Dermis blood vessel endothelial cell (primary cell): ENCODE measurements around the gene HOXA1. TPM values are rescaled to one million over a fixed set of nuclear protein-coding genes. Genes with fewer than 3 reads are reported as not detected.

Source experiments
- DNase-seq: peaks from one replicate; pipeline ENCODE4 v3.0.0; 2010
- total RNA-seq: library from RNA; depleted of rRNA; stranded (reverse); fragments of >200 nt; gene quantifications from 2 replicates; pipeline ENCODE4 v1.2.3, GENCODE V29; 2014

The HOXA1 gene
- total RNA-seq, 1 donor from 2014 or later, result 0.68 TPM

DNA sequence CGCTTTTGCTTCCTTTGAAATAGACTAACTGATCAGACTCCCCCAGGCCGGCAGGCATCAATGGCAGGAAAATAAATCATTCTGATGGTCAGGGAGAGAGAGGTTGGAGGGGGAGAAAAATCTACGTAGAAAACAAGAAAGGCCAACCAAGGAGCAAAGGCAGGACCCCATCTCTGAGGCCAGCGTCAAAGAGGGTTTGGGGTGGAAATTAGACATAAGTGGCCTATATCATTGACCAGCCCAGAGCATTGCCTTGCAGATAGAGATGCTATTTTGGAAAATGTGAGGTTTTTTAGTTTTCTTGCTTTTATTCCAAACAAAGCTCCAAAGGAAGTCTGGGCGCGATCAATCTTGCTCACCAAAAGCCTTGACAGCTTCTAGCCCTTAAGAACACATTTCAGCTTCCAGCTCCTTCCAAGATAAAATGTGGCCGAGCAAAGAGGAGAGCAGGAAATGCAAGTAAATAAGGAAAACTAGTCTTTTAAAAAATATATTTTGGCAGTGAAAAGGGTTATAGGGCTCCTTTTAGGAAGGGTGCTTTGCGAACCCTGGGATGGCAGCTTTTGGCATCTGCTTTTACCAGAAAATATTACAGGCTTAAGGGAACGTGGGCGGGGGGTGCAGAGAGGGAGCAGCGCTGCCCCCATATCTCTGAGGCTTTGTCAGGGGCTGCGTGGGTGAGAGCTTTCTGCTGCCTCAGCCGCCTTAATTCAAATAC is 8.7 kb upstream of the HOXA1 start:
- no peak for DNase-seq

DNA sequence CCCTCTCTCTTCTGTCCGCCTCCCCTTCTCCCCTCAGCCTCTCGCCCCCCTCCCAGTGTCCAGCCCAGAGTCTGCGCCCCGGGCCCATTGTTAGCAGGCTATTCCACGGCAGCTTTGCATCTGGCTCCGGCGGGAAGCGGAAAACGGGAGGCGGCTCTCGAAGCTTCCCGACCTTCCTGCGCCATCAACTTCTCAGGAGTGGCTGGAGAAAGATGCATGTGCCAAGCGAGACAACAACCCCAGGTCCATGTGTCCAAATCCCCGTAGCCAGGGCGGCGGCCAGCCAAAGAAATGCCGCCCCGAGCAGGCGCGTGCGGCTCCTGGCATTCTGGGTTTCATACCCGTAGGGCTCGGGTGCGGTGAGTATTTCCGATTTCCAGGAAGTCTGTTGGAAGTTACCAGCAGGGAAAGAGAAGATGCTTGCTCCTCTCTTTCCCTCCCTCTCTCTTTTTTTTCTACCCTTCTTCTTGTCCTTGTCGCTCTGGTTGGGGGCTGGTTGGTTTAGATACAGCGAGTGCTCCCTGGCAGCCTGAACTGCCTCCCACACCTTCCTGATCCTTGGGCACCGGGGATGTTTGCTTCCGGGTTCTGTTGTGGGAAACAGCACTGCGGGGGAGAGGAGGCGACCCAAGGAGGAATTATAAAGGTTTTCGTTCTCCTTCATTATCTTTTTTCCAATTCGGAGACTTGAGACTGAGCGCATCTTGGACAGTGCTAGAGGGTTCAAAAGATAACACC is 7.9 kb upstream of the HOXA1 start:
- peak; percentile 46 for DNase-seq

DNA sequence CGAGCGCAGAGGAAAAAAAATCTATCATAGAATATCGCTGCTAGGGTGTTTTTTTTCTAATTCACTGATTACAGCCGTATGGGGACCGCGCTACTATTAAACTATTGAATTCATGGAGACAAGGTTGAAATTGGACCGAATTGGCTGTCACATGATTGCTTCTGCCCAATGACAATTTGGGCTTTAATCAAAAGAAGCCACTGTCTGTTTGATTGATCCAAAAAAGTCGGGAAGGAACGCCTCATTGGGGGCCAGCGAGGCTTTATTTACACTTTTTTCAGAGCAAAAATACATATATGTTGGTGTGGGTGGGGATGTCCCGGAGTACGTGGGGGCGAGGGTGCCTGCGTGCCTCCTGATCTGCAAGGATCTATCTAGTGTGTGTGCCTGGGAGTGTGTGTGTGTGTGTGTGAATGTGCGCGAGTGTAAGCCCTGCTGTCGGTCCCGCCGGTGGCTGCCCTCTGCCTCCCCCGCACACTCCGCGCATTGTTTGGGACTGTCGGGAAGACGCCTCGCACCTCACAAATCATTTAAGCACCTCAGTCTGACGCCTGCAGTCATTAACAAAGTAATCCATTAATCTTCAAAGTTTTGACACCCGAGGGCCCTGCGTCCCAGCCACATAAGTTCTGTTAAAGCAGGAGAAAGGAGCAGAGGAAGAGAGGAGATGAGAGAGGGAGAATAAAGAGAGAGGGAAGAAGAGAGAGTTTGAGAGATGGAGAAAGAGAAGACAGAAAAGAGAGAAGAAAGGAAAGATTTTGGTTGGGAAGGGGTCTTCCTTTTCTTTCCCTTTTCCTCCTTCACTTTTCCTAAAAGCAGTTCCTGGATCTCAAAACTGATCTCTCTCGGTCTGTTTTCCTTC is 7.0 kb upstream of the HOXA1 start, which contains the start of gene HOXA2:
HOXA2 (minus strand) TSS at position 103 of the 862 bp plus-strand sequence. CDS start 183 bp downstream, outside the sequence.
- peak; percentile 56 for DNase-seq

DNA sequence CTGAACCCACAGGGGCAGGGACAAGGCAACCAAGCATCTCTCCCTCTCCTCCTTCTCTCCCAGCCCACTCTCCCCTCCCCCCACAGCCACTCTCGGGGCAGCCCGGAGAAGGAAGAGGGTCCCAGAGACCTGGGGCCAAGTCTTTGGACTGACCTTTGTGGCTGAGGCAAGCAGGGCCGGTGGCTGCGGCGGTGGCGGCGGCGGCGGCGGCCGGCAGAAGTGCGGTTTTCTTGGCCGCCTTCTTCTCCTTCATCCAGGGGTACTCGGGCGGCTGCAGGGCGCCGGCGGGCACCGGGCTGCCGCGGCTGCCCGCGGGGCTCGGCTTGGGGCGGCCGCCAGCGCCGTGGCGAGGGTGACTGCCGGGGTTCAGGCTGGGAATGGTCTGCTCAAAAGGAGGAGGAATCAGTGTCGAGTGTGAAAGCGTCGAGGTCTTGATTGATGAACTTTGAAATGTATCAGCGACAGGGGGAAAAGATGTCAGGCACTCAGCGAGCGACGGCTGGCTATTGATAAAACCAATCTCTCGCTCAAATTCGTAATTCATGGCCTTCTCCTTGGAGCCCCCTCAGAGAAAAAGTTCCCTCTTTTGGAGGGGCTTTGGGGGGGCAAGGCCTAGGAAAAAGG is 6.3 kb upstream of the HOXA1 start:
- peak; percentile 17 for DNase-seq

DNA sequence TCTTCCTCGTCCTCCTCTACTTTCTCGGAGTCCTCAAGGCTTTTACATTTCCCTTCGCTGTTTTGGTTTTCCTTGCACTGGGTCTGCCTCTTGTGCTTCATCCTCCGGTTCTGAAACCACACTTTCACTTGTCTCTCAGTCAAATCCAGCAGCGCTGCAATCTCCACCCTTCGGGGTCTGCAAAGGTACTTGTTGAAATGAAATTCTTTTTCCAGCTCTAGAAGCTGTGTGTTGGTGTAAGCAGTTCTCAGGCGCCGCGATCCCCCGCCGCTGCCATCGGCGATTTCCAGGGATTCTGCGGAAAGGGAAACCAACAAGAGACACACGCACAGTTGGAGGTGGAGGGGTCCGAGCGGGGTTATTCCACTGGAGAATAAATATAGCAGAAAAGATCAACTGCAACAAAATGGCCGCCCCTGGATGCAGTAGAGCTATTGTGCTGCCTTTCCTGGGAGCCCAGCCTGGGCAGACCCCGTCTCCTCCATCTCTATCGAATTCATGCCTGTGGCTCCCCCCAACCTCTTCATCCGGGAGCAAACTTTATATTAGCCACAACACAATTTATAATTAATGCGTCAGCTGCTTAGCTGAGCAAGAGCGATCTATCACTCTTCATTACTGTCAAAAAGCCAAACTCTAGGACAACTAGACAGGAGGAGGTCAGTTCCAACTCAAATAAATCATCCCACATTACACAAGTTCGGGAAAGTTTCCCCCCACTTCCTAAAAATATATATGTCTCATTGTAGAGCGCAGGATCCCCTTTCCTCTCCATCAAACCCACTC is 5.6 kb upstream of the HOXA1 start:
- DNase-seq, result peak; percentile 26

DNA sequence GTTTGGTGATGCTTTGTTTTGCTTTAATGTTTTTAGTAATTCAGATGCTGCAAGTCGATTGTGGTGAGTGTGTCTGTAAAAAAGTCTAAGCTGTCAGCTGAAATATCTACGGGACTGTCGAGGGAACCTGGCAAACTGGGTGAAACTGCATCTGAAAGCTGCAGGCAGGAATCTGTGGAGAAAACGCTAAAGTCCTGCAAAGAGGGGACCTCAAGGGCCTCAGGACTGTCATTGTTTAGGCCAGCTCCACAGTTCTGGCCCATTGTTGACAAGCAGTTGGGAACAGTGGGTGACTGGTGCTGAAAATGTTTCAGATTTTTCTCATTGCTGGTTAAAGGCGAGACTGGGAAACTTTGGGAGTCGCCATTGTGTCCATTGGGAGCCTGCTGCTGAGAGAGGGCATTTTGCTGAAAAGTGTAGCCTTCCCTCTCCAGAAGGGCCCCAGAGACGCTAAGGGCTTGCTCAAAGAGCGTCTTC is 4.9 kb upstream of the HOXA1 start:
- no peak for DNase-seq

DNA sequence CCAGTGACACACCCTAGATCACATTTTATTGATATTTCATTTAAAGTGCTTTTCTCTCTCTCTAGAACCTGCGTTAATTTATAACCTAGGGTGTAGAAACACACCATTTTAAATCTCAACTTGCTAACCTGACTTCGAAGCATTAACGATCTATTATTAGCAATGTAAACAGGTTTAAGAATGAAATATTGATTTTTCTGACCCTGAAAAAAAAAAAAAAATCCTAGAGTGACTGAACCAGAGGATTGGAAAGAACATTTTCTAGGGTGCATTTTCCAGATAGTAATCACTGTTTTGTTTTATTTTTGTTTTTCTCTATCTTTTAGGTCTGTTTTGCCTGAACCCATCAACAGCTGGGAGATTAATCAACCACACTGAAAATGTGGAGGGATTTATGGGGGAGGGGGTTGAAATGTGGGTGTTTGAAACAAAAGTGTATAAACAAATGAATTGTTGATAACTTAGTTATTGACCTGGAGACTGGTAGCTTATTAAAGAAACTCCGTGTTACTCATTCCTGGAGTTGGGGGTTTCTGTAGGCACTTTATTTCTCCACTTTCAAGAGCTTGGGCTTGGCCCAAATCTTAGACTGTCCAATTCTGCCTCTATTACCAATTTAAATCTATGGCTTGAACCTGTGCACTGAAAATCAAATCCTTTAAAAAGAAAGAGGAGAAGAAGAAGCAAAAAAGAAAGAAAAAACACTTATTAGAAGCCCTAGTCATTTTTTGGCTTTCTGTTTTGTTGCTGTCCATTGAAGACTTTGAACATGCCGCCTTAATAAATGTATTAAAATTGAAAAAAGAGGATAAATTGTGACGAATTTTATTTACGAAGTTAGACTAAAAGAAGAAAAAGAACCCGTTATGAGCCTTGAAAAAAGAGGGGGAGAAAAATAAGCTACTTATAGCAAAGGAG is 3.9 kb upstream of the HOXA1 start:
- no peak for DNase-seq

DNA sequence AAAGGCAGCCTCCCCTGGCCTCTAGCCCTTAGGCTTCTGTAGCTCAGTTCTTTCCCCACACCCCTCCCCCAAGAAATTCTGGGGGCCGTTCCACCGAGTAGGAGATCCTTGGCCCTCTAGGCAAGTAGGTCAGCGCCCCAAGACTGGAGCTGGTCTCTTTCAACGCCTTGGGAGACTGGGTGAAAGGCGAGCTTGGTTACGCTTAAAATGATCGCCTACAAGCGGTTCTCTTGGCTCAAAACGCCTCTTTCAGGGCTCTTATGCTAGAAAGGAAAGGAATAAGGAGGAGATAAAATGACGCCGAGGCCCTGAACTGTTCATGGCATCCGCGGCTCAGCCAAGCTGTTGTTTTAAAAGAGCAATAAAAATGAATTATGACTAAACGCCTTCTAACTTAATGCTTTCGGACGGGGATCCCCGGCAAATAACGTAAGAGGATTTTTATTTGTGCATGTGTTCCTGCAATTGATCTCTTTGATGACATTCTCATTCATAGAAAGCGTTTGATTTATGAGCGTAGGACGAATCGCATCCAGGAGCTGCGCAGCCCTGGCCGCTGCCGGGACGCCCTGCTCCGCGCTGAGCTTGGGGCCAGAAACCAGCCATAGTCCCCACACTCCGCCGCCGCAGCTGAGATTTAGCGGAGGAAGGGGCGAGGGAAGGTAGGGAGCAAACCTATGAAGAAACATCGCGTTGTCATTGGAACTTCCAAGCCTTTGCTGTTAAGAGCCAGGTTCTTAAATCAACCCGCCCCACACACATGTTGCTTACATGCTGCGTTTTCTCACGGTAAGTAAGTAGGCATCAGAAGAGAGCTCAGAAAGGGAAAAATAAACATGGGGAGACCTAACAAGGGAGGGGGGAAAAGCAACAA is 3.0 kb upstream of the HOXA1 start:
- peak; percentile 48 for DNase-seq

DNA sequence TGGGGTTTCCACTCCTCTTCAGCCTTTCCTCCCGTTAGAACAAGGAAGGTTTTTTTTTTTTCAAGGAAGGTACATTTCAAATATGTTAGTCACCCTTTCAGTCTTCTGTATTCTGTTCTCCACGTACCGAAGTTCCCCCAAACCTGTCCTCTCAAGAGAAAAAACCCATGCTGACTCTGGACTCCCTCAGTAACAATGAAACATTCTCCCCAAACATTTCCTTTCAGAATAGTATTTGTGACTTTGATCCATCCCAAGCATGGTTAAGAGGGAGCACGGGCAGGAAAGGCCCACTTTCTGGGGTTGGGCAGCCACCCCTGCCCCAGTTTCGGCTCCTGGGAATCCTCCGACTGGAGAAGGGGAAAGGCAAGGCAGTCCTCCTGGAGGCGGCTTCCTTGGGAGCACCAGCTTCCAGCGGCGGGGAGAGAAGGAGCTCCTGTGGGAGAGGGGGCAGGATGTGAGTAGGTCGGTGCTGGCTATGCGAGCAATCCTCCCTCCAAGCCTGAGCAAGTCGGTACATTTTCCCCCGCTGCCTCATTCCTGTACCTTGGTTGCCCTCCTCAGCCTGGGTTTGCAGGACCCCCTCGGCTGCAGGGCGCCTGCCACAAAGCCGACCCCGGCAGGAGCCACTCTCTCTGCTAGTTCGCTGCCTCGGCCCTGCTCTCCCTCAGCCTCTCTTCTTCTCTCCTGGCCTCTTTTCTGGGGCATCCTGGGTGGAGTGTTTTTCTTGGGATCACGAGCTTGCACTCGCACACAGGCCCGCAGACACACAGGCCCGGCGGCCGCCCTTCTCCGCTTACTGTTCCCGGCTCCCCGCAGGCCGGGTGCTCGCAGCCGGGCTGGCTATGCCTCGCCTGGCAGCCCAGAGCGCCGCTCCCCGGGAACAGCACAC is 2.1 kb upstream of the HOXA1 start:
- DNase-seq, result peak; percentile 57

DNA sequence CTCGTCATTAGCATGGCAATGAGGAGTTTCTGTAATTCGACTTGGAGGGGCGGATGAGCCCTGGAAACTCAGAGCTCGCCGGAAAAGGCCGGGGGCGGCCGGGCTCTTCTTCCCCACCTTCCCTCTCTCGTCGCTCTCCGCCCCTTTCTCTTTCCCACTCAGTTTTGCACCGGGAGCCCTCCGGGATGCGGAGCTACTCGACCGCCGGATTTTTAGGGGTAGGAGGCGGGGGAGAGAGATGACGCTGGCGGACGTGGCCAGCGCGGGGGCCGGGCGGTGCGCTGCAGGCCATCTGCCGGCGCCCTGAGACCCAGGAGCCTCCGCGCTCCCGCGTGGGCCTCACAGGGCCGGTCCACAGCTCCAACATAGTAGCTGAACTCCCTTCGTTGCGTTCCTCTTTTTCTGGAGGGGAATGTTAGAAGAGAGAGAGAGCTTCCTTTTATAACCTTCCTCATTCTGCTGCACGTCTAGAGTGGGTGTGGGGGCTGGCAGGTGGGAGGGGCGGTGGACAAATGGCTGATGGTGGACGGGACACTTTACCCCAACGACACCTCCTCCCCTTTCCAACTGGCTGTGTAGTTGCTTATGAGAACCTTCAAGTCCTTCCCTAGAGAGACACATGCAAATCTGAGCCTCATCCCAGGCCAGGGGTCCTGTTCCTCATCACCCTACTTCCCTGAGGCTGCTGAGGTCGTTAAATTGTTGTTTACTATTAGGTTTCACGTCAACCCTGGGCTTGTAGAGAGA is 1.1 kb upstream of the HOXA1 start:
- peak; percentile 60 for DNase-seq

DNA sequence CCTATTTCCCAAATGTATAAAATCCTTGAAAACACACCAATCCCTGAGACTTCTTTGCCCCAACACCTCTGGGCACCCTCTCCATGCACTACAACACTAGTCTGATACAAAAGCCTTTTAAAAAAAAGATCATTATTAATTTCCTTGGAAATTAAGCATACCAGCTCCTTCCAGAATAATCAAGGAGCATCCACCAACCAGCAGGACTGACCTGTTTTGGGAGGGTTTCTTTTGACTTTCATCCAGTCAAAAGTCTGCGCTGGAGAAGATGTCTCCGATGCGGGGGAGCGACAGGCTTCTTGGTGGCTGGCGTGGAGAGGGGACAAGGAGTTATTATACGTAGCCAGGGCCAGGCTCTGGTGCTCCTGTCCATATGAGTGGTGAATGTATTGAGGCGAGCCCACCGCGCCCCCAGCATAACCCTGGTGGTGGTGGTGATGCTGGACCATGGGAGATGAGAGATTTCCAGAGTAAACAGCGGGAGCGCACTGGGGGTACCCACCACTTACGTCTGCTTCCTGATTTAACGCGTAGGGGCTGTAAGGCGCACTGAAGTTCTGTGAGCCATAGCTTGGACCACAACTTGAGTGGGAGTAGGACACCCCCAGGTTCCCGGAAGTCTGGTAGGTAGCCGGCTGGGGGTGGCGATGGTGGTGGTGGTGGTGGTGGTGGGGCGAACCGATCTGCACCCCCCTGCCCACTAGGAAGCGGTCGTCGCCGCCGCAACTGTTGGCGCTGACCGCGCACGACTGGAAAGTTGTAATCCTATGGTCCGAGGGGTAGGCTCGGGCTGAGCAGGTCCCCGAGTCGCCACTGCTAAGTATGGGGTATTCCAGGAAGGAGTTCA is 527 bp downstream of the HOXA1 start:
- no peak for DNase-seq

DNA sequence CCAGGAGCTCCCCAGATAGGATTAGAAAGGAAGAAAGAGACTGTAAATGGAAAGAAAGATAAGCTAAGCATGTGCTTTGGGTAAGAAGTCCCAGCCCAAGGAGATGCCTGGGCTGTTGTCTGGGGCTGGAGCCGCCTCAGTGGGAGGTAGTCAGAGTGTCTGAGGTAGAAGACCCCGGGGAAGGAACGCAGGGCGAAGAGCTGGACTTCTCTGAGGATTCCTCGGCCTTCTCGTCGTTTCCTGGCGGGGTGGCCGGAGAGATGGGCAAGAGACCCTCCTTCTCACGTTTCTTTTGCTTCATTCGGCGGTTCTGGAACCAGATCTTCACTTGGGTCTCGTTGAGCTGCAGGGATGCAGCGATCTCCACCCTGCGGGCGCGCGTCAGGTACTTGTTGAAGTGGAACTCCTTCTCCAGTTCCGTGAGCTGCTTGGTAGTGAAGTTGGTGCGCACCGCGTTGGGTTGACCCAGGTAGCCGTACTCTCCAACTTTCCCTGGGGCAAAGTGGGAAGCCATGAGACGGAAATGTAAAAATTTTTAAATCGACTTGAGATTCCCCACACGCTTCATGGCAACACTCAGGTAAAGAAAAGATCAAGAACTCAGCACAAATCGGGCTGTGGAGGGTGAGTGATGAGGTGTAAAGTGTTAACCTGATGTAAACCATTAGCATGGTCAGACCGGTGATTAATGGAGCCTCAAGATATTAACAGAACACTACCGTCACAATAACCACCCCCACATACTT is 1.3 kb downstream of the HOXA1 start:
- no peak for DNase-seq

DNA sequence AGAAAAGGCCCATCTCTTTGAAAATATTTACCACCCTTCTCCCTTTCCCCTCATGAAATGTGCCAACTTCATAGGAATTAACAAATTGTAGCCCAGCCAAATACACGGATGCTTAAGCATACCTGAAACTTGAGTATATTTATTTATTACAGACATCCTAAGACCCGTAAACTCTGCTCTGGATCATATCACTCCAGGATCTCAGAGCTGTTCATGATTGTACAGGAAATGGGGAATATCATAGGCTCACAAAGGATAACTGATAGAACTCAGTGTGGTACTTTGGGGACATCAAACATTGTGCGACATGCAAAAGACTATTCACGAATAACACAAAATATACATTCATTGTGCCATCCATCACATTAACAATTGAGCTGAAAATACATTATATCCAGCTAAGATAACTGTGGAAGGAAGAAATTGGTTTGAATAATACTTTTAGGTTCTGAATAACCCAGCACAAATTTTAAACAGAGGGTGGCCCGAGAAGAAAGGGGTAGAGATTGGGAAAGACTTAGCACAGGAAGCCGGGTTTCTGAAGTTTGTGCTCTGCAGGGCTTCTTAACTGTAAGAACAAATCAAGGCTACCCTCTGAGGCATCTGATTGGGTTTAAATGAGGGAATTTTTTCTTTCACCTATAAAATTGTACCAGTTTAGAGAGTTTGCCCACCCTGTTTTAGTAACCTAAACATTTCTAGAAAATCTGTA is 2.5 kb downstream of the HOXA1 start:
- DNase-seq, result no peak

DNA sequence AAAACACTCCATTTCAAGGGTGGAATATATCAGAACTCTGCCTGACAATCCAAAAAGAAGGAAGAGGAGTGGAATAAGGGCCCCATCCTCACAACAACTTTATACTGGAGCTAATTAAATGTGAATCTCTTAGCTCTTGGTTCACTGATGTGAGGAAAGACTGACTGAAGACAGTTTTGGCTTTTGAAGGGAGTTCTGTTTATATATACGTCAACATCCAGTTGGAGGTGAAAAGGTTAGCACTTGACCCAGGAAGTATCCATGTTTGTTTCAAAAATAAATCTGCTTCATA is 3.0 kb downstream of the HOXA1 start:
- no peak for DNase-seq
